Kidney epithelial cell (primary cell): ENCODE measurements around the gene DIAPH1. TPM values are rescaled to one million over a fixed set of nuclear protein-coding genes. Genes with fewer than 3 reads are reported as not detected.

ENCODE experiments used
- DNase-seq: peaks from one replicate; pipeline ENCODE4 v3.0.0-alpha.2; 2010; ENCODE audit warnings: low read depth
- H3K27me3 ChIP-seq: 2 replicates; pipeline ENCODE4 v1.6.0; 2011; ENCODE audit warnings: low read length; ENCODE audit not compliant: control insufficient read depth, insufficient read depth
- H3K36me3 ChIP-seq: 2 replicates; pipeline ENCODE4 v1.5.1; 2011; ENCODE audit warnings: low read length; ENCODE audit not compliant: control insufficient read depth, insufficient read depth
- H3K4me3 ChIP-seq: 2 replicates; pipeline ENCODE4 v1.5.1; 2011; ENCODE audit warnings: low read depth, mild to moderate bottlenecking, control low read depth, low read length
- CTCF ChIP-seq: IDR thresholded peaks from 2 replicates; pipeline ENCODE4 v1.5.1; 2011; ENCODE audit warnings: mild to moderate bottlenecking, moderate library complexity, low read length, control low read depth, inconsistent platforms; ENCODE audit not compliant: insufficient read depth, poor library complexity, severe bottlenecking
- total RNA-seq: library from RNA; depleted of rRNA; stranded (reverse); fragments of >200 nt; gene quantifications from 2 replicates; pipeline ENCODE4 v1.2.3, GENCODE V29; 2015

DIAPH1 gene
- total RNA-seq, 1 donor from 2014 or later: 103 TPM

GRCh38 chr5:141514330-141515133 lies 104.3 kb downstream of the DIAPH1 start:
- H3K4me3 ChIP-seq: no peak overlapping the region
- TF ChIP-seq CTCF: no peak
- peaks cover 3% of the 10 kb centered on the region for H3K36me3 ChIP-seq
- H3K27me3 ChIP-seq: no peaks in the 10 kb centered on the region
- no peak for DNase-seq

- Histone ChIP-seq H3K4me3 (peak overlapping the region; percentile 27), H3K27me3 (no peaks in the 10 kb centered on the region), H3K36me3 (peaks cover 3% of the 10 kb centered on the region)
- no peak for TF ChIP-seq CTCF
- DNase-seq: peak; percentile 90
These were observed 105.0 kb downstream of the DIAPH1 start for GRCh38 chr5:141513627-141514329.

GRCh38 chr5:141512911-141513626 lies 105.7 kb downstream of the DIAPH1 start:
- Histone ChIP-seq H3K4me3 (peak overlapping the region; percentile 27), H3K27me3 (no peaks in the 10 kb centered on the region), H3K36me3 (peaks cover 3% of the 10 kb centered on the region)
- no peak for TF ChIP-seq CTCF
- no peak for DNase-seq

- Histone ChIP-seq H3K27me3 (no peaks in the 10 kb centered on the region), H3K4me3 (no peak overlapping the region), H3K36me3 (peaks cover 3% of the 10 kb centered on the region)
- peak; percentile 92 for TF ChIP-seq CTCF
- no peak for DNase-seq
These were observed 106.3 kb downstream of the DIAPH1 start for GRCh38 chr5:141512390-141512910.

- Histone ChIP-seq H3K36me3 (peaks cover 3% of the 10 kb centered on the region), H3K4me3 (no peak overlapping the region), H3K27me3 (no peaks in the 10 kb centered on the region)
- no peak for TF ChIP-seq CTCF
- no peak for DNase-seq
These were observed 107.0 kb downstream of the DIAPH1 start for GRCh38 chr5:141511771-141512325.
